Liver (tissue), 9 donors: ENCODE results near the gene COL23A1. TPM values are rescaled to one million over a fixed set of nuclear protein-coding genes. Genes with fewer than 3 reads are reported as not detected.

ENCODE experiments used
- DNase-seq: peaks from one replicate; pipeline ENCODE4 v3.0.0-alpha.2; 2017; ENCODE audit warnings: low spot score
- H3K27ac ChIP-seq, 2 donors: one replicate each; pipeline ENCODE4 v1.7.0; 2013; ENCODE audit warnings: inconsistent platforms in 2 of 2, low read length in 2 of 2, control low read depth in 1 of 2, low read depth in 1 of 2, mild to moderate bottlenecking in 1 of 2
- H3K27me3 ChIP-seq, 4 donors: one replicate each; pipeline versions ENCODE4 v1.6.1 to v1.7.0; 2013; ENCODE audit warnings: low read length in 3 of 4, inconsistent platforms in 1 of 4, mild to moderate bottlenecking in 1 of 4, moderate library complexity in 1 of 4; ENCODE audit not compliant: control insufficient read depth in 4 of 4, insufficient read depth in 4 of 4
- H3K36me3 ChIP-seq, 4 donors: one replicate each; pipeline versions ENCODE4 v1.6.1 to v1.7.0; 2013; ENCODE audit warnings: low read length in 3 of 4, mild to moderate bottlenecking in 3 of 4, low read depth in 1 of 4, moderate library complexity in 1 of 4; ENCODE audit not compliant: control insufficient read depth in 4 of 4, insufficient read depth in 3 of 4
- H3K4me1 ChIP-seq, 4 donors: one replicate each; pipeline versions ENCODE4 v1.6.1 to v1.7.0; 2013; ENCODE audit warnings: low read length in 3 of 4, mild to moderate bottlenecking in 3 of 4, moderate library complexity in 1 of 4; ENCODE audit not compliant: control insufficient read depth in 4 of 4, insufficient read depth in 4 of 4
- H3K4me3 ChIP-seq, 3 donors: one replicate each; pipeline versions ENCODE4 v1.6.1 to v1.7.0; 2013; ENCODE audit warnings: low read length in 3 of 3, control low read depth in 1 of 3, low read depth in 1 of 3, mild to moderate bottlenecking in 1 of 3
- H3K9ac ChIP-seq, 2 donors: one replicate each; pipeline ENCODE4 v1.7.0; 2013; ENCODE audit warnings: low read length in 2 of 2, mild to moderate bottlenecking in 2 of 2, moderate library complexity in 2 of 2, control low read depth in 1 of 2, low read depth in 1 of 2
- H3K9me3 ChIP-seq, 4 donors: one replicate each; pipeline versions ENCODE4 v1.6.1 to v1.7.0; 2013; ENCODE audit warnings: low read length in 3 of 4; ENCODE audit not compliant: control insufficient read depth in 4 of 4
- ATF3 ChIP-seq: IDR thresholded peaks from 2 replicates; pipeline ENCODE4 v1.6.1; 2016; ENCODE audit warnings: antibody characterized with exemption
- CTCF ChIP-seq: fragments of 150-350 bp; IDR thresholded peaks from 2 replicates; pipeline ENCODE4 v1.5.1; 2017; ENCODE audit warnings: improper control_type of control experiment, low read depth, low read length; ENCODE audit not compliant: missing input control
- EGR1 ChIP-seq, 2 donors: IDR thresholded peaks; 2 replicates each; pipeline ENCODE4 v1.6.1; 2016 to 2018; ENCODE audit warnings: antibody characterized with exemption in 2 of 2, low read depth in 2 of 2
- FOXA1 ChIP-seq: IDR thresholded peaks from 2 replicates; pipeline ENCODE4 v1.6.1; 2016; ENCODE audit warnings: antibody characterized with exemption
- FOXA2 ChIP-seq: IDR thresholded peaks from 2 replicates; pipeline ENCODE4 v1.6.1; 2016; ENCODE audit warnings: antibody characterized with exemption
- GABPA ChIP-seq, 2 donors: IDR thresholded peaks in 1 of 2; conservative IDR thresholded peaks in 1 of 2; 2 replicates each; pipeline ENCODE4 v1.6.1; 2016; ENCODE audit warnings: antibody characterized with exemption in 2 of 2, mild to moderate bottlenecking in 1 of 2, moderate library complexity in 1 of 2
- HNF4A ChIP-seq, 2 donors: conservative IDR thresholded peaks; 2 replicates each; pipeline ENCODE4 v1.6.1; 2016; ENCODE audit warnings: antibody characterized with exemption in 2 of 2, mild to moderate bottlenecking in 2 of 2
- NR2F2 ChIP-seq: IDR thresholded peaks from 2 replicates; pipeline ENCODE4 v1.6.1; 2016; ENCODE audit warnings: antibody characterized with exemption
- RAD21 ChIP-seq, 2 donors: IDR thresholded peaks; 2 replicates each; pipeline ENCODE4 v1.6.1; 2016; ENCODE audit warnings: antibody characterized with exemption in 2 of 2, mild to moderate bottlenecking in 2 of 2
- REST ChIP-seq: IDR thresholded peaks from 2 replicates; pipeline ENCODE4 v1.6.1; 2016; ENCODE audit warnings: antibody characterized with exemption, mild to moderate bottlenecking
- RXRA ChIP-seq, 2 donors: IDR thresholded peaks; 2 replicates each; pipeline ENCODE4 v1.6.1; 2017 to 2018; ENCODE audit warnings: antibody characterized with exemption in 2 of 2, mild to moderate bottlenecking in 1 of 2
- TAF1 ChIP-seq: conservative IDR thresholded peaks from 2 replicates; pipeline ENCODE4 v1.6.1; 2016; ENCODE audit warnings: antibody characterized with exemption, mild to moderate bottlenecking
- YY1 ChIP-seq: IDR thresholded peaks from 2 replicates; pipeline ENCODE4 v1.6.1; 2016; ENCODE audit warnings: antibody characterized with exemption, mild to moderate bottlenecking
- ZBTB33 ChIP-seq: IDR thresholded peaks from 2 replicates; pipeline ENCODE4 v1.6.1; 2016; ENCODE audit warnings: antibody characterized with exemption
- WGBS: extraction: QIAGEN DNeasy Blood & Tissue Kit; methylation state at CpG from one replicate; pipeline ENCODE4 v1.1.7; 2013; 5-methylcytosine and 5-hydroxymethylcytosine counted together
- polyA plus RNA-seq, 2 donors: library from polyadenylated mRNA; stranded (reverse) in 1 of 2; unstranded in 1 of 2; fragments of 200-250 nt in 1 of 2; fragments of >200 nt in 1 of 2; fragmentation: Nextera tagmentation in 1 of 2; extraction: Ambion mirVana in 1 of 2; gene quantifications; one replicate each; pipeline versions ENCODE4 v1.2.1 to v1.2.3, GENCODE V29; 2013 to 2015
- total RNA-seq, 2 donors: library from RNA; depleted of rRNA; stranded (reverse); fragments of >200 nt; gene quantifications; one replicate each; pipeline ENCODE4 v1.2.3, GENCODE V29; 2014
- donor health status: healthy.
- donor health status: healthy.
- donor health status: healthy.
- donor health status: healthy.
- donor health status: healthy.

The COL23A1 gene
- total and polyA plus RNA-seq, 4 donors = 0.08 to 1.4 (median 0.27) TPM

- H3K9ac ChIP-seq = no peak overlapping the region
- peaks cover 0 to 9% (median 2%) of the 10 kb centered on the region in 4 donors for H3K36me3 ChIP-seq
- peaks cover 0 to 11% (median under 1%) of the 10 kb centered on the region in 4 donors for H3K9me3 ChIP-seq
- DNase-seq = no peak
- no peak overlapping the region for H3K27ac ChIP-seq
- 98% methylated on average over 2 of the region's 2 CpGs for WGBS
- no peaks in the 10 kb centered on the region for H3K27me3 ChIP-seq
- H3K4me3 ChIP-seq = no peak overlapping the region
- TF ChIP-seq CTCF (no peak), TAF1 (no peak), FOXA2 (no peak), FOXA1 (no peak), NR2F2 (no peak), ZBTB33 (no peak), RXRA (IDR thresholded peaks at IDR 0.05) (no peak), ATF3 (no peak), GABPA (IDR thresholded peaks at IDR 0.05 in 1 of 2, conservative IDR thresholded peaks at IDR 0.05 in 1 of 2) (no peak), RAD21 (IDR thresholded peaks at IDR 0.05) (no peak), EGR1 (IDR thresholded peaks at IDR 0.05; ENCODE audit: low read depth in 2 of 2) (no peak)
- H3K4me1 ChIP-seq = peaks cover 0 to 1% (median under 1%) of the 10 kb centered on the region in 4 donors
Observed at GRCh38 chr5:178595750-178596149, 5.6 kb upstream of the COL23A1 start.

- H3K4me3 ChIP-seq = no peak overlapping the region
- no peak overlapping the region for H3K27ac ChIP-seq
- H3K36me3 ChIP-seq = peaks cover 0 to 9% (median under 1%) of the 10 kb centered on the region in 4 donors
- TF ChIP-seq RAD21 (IDR thresholded peaks at IDR 0.05) (no peak), ZBTB33 (no peak), HNF4A (conservative IDR thresholded peaks at IDR 0.05) (no peak), YY1 (no peak), EGR1 (IDR thresholded peaks at IDR 0.05; ENCODE audit: low read depth in 2 of 2) (no peak), TAF1 (no peak), GABPA (IDR thresholded peaks at IDR 0.05 in 1 of 2, conservative IDR thresholded peaks at IDR 0.05 in 1 of 2) (no peak), REST (no peak)
- H3K9ac ChIP-seq = no peak overlapping the region
- peaks cover 3 to 7% (median 5%) of the 10 kb centered on the region in 4 donors for H3K4me1 ChIP-seq
- no peak for DNase-seq
- peaks cover 0 to 11% (median under 1%) of the 10 kb centered on the region in 4 donors for H3K9me3 ChIP-seq
- no peaks in the 10 kb centered on the region for H3K27me3 ChIP-seq
Observed at GRCh38 chr5:178595150-178595549, 5.0 kb upstream of the COL23A1 start.
